HG02970 (cell line): ENCODE data around the gene TFPI.
"Not testable (repeated sequence)": the region's sequence is repeated elsewhere in the genome, so short reads cannot be mapped to it uniquely, and the experiment has no call there.

ENCODE experiments used
- ATAC-seq: cut with Tn5 transposase; IDR thresholded peaks from one replicate; pipeline ENCODE4 v1.9.1; 2021; ENCODE audit warnings: mild to moderate bottlenecking, moderate library complexity, moderate number of reproducible peaks; ENCODE audit not compliant: unreplicated experiment, low FRiP score

The TFPI gene

DNA sequence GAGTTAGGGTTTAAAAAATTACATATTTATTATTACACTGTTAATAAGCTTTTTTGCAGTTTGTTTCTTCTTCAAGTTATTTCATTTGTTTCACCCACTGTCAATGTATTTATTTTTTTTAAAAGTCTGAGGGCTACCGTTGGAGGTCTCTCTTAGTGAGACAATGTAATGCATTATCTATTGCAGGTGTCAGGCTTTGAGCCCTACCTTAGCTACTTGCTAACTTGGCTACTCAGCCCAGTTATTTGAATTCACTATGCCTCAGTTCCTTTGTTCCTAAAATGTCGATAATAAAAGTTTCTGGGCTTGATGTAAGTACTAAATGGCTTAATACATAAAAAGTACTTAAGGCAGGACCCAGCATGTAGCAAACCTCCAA is 458 bp upstream of the TFPI start:
- no peak for ATAC-seq

DNA sequence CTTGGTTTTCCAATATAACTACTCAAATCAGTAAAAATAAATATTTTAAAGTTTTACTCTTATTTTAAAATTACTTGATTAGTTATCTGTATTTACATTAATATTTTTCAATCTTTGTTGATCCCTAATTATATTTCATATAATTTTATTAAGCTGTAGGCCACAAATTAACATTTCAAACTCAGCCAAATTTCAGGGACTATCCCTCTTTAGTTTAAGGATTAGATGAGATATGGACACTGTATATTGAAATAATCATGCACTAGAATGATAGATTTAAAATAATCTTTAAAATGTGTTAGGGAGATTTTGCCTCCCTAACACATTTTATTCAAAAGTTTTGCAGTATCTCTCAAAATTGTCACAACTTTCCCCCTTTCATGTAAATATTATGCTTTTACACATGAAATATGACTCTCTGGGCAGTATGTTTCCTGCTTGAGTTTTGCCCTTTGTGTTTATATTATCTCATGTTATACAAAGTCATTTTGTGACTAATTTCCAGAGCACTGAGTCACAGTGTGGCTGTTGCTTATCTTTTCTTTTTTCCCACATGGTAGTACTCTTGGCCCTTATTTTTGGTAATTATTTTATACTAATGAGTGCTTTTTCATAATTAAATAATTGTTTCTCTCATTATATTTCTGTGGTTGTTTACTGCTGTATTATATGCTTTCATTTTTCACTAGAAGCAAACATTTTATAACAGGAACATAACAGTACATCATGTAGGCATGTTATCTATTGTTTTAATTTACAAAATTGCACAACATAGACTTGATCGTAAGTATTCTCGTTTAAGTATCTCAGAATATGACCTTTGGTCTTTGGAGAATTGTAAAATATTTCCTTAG is 1.2 kb downstream of the TFPI start:
- no peak for ATAC-seq

DNA sequence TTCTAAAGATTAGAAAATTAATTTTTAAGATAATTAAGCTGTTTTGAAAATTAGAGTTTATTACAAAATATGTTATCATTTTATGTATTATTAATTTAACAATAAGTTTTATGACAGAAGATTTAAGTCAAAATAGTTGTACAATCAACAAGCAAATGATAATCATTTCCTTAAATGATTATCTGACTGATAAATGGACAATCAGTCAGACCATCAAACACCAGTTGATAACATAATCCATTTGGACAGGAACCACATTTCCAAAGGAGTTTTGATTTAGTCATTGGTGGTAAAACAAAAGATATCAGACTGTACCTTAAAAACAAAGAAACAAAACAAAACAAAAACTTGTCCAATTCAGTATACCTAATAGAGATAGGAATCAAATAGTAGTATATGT is 1.9 kb downstream of the TFPI start:
- no peak for ATAC-seq

DNA sequence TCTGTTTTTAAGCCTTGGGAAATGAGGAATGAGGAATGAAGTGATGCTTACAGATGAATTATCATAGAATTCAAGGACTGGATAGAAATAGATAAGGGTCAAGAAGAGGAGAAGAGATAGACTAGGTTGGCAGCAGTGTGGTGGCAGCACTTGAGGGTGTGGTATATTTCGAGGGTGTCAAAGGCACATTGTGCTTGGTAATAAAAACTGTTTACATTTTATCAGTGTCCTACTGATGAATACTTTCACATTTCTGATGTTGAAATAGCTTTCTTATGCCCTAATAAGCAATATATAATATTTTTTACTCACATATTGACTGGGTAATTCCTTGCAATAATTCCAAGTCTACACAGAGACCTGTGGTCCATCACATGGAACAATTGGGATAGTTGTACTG is 3.4 kb downstream of the TFPI start:
- no peak for ATAC-seq

GRCh38 chr2:187549951-187550555 is 4.2 kb downstream of the TFPI start:
- ATAC-seq = no peak

DNA sequence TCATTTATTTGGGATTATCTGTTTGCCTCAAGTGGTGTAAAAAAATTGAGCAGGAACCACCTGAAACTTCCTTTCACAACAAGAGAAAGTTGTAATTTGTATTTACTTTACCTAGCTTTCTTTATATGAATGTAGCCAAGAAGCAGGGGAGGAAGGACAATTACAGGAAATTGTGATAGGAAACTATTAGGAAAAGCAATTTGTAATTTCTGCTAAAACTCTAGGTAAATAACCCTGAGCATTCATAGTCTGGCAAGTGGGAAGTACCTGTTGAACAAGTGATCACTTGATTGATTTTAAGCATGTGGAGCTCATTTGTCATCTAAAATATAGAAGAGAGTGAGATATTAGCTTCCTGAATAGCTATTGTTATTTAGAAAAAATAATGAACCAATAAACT is 5.0 kb downstream of the TFPI start:
- no peak for ATAC-seq

DNA sequence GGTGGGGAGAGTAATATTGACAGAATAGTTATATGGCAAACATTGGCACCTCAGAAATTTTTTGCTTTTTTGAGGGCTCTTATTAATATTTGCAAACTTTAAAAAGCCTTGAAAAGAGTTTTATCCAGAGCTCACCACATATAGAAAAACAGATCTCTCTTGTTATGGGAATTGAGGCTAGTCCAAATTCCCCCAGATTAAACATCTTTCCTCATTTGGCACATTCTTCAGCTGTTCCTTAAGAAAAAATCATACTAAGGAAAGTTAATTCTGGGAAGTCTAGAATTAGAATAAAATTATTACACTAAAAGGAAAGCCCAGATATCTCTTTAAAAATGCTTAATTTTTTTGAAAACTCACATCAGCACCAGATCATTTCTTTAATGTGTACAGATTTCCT is 5.6 kb downstream of the TFPI start:
- no peak for ATAC-seq

- no peak for ATAC-seq
These were observed 6.8 kb downstream of the TFPI start for GRCh38 chr2:187547353-187547979.

- no peak for ATAC-seq
These were observed 7.4 kb downstream of the TFPI start for GRCh38 chr2:187546762-187547333.

- ATAC-seq = no peak
These were observed 8.9 kb downstream of the TFPI start for GRCh38 chr2:187545238-187545751.

GRCh38 chr2:187544371-187545080 is 9.7 kb downstream of the TFPI start:
- ATAC-seq = no peak

GRCh38 chr2:187543488-187543887 is 10.7 kb downstream of the TFPI start:
- ATAC-seq = no peak

- ATAC-seq = no peak
These were observed 12.1 kb downstream of the TFPI start for GRCh38 chr2:187542123-187542522.

DNA sequence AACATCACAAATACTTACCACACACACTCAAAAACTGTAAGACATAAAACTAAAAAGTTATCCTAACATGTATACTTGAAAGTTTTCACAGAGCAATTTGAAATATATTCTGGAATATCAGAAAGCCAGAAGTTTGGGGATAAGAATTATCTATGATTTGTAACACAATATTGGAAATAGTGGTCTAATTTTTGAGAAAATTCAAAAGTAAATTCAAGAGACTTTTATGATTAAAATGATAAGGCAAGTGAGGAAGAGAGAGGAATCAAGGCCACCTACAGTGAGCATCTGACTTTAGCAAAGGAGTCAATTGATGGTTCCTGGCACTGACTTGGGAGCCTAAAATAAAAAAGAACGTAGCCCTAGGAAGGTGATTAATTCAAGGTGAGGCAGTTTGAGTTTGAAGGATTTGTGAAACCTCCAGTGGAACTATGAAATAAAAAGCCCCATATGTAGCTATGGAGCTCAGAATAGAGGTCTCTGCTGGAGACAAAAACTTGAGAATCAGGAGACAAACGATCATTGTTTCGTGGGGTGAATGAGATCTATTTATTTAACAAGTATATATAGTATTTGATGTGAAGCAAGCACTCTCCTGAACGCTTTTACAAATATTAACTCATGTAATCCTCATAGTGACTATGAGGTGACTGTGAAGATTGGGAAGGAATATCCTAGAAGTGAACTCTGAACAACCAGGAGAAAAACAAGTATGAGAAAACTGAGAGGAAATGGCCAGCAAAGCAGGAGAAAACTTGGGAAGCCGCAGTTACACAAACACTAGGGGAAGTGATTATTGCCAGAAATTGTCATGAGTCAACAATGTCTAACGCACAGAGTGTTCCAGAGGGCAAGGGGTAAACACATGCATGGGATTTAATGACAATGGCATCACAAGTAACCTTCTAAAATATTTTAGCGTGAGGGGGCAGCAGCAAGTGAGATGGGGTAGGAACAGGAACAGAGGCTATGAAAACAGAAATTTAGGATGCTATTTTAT is 12.8 kb downstream of the TFPI start:
- no peak for ATAC-seq

GRCh38 chr2:187538222-187538621 is 16.0 kb downstream of the TFPI start:
- not testable (repeated sequence) for ATAC-seq

DNA sequence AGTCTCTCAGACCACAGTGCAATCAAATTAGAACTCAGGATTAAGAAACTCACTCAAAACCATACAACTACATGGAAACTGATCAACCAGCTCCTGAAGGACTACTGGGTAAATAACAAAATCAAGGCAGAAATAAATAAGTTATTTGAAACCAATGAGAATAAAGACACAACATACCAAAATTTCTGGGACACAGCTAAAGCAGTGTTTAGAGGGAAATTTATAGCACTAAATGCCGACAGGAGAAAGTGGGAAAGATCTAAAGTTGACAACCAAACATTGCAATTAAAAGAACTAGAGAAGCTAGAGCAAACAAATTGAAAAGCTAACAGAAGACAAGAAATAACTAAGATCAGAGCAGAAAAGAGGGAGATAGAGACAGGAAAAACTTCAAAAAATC is 18.9 kb downstream of the TFPI start:
- ATAC-seq = not testable (repeated sequence)

GRCh38 chr2:187532333-187533120 is 21.7 kb downstream of the TFPI start:
- ATAC-seq = no peak

DNA sequence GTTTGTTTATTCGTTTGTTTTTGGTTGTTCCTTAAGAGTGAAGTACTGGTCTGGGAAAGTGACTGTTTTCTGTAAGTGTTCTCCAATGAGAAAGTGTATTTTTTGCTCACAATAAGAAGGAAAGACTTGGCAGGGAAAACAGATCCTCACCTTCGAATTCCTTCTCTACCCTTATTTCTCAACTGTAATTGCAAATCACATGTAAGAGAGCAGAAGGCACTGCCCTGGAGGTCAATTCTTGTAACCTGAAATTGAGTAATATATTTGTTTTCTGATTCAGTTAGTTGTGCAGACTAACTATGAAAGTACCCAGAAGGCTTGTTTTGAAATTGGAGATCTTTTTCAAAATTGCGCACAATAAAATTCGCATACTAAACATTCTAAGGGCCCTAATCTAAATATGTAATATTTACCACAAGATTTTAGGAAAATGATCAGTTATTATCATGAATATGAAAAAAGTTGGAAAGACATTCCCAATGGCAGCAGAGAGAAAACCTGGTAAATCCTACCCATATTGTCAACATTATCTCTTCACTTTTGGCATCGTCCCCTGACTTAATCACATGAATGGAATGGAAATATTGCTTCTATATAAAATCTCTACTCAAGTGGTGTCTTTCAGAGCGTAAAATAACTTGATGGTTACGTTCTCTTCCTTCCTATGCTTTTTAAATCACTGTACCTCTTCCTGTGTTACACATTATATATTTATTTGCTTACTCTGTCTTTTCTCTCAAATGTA is 24.1 kb downstream of the TFPI start:
- no peak for ATAC-seq
